ENCODE results near the gene LRIG2.
"Not testable (repeated sequence)": the region's sequence is repeated elsewhere in the genome, so short reads cannot be mapped to it uniquely, and the experiment has no call there.

Gene LRIG2

GRCh38 chr1:113072757-113073478, at the start of gene LRIG2:
Gene LRIG2 (plus strand): TSS chr1:113073198. CDS start chr1:113073407, 209 bp downstream.
- peak; percentile 94 for DNase-seq

- DNase-seq, result not testable (repeated sequence)
Observed at GRCh38 chr1:113023316-113023715, 49.7 kb upstream of the LRIG2 start.

- no peak for DNase-seq
Observed at GRCh38 chr1:113027007-113027406, 46.0 kb upstream of the LRIG2 start.

- DNase-seq, result no peak
Observed at GRCh38 chr1:113027449-113027848, 45.5 kb upstream of the LRIG2 start.

- DNase-seq, result no peak
Observed at GRCh38 chr1:113029822-113030221, 43.2 kb upstream of the LRIG2 start.

GRCh38 chr1:113031171-113031933, 41.6 kb upstream of the LRIG2 start:
- no peak for DNase-seq

- no peak for DNase-seq
Observed at GRCh38 chr1:113035086-113035485, 37.9 kb upstream of the LRIG2 start.

- DNase-seq, result no peak
Observed at GRCh38 chr1:113036639-113037321, 36.2 kb upstream of the LRIG2 start.

- DNase-seq, result no peak
Observed at GRCh38 chr1:113040041-113040440, 33.0 kb upstream of the LRIG2 start.

- no peak for DNase-seq
Observed at GRCh38 chr1:113040718-113041412, 32.1 kb upstream of the LRIG2 start.

GRCh38 chr1:113041569-113042284, 31.3 kb upstream of the LRIG2 start:
- no peak for DNase-seq

GRCh38 chr1:113042285-113043143, 30.5 kb upstream of the LRIG2 start:
- DNase-seq, result peak; percentile 64

GRCh38 chr1:113043144-113043488, 29.9 kb upstream of the LRIG2 start:
- DNase-seq, result not testable (repeated sequence)

- DNase-seq, result no peak
Observed at GRCh38 chr1:113046569-113046968, 26.4 kb upstream of the LRIG2 start.

GRCh38 chr1:113048064-113048463, 24.9 kb upstream of the LRIG2 start:
- no peak for DNase-seq

- no peak for DNase-seq
Observed at GRCh38 chr1:113053344-113054126, 19.5 kb upstream of the LRIG2 start.

- DNase-seq, result no peak
Observed at GRCh38 chr1:113055570-113055969, 17.4 kb upstream of the LRIG2 start.

- DNase-seq, result no peak
Observed at GRCh38 chr1:113057006-113057405, 16.0 kb upstream of the LRIG2 start.

- DNase-seq, result no peak
Observed at GRCh38 chr1:113058941-113059706, 13.9 kb upstream of the LRIG2 start.

GRCh38 chr1:113063456-113063855, 9.5 kb upstream of the LRIG2 start:
- DNase-seq, result not testable (repeated sequence)

All from CD4-positive, alpha-beta T cell treated with Interferon gamma for 1 hour (primary cell).